GM21390 (cell line): ENCODE results near the gene ELAVL3.
"Not testable (repeated sequence)": the region's sequence is repeated elsewhere in the genome, so short reads cannot be mapped to it uniquely, and the experiment has no call there.

Source experiments
- ATAC-seq: cut with Tn5 transposase; IDR thresholded peaks from one replicate; pipeline ENCODE4 v1.9.1; 2021; ENCODE audit not compliant: unreplicated experiment

ELAVL3 gene

DNA sequence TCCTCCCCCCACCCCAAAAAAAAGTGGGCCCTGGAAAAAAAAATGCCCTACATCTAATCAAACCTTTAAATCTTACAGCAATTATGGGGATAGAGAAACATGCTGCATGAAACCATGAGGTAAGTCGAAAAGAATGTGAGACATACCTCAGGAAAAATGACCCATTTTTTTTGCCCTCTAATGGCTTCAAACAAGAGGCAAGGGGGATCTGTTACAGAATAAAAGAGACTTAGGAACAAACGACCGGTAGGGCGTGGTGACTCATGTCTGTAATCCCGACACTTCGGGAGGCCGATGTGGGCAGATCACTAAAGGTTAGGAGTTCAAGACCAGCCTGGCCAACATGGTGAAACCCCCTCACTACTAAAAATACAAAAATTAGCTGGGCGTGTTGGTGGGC lies 70.2 kb downstream of the ELAVL3 start:
- ATAC-seq: no peak

DNA sequence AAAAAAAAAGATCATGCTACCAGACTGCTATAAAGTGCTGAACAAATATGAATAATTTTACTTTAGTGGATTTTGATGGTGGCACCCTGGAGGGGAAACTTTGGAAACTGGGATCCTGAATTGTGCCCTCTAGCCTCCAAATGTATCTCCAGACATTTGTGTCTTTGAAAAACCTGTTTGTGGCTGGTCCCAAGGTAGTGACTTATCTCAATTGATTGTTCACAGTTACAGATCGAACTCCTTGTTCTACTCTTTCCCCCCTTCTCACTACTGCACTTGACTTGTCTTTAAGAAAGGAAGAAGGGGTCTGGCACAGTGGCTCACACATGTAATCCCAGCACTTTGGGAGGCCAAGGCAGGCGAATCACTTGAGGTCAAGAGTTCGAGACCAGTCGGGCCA lies 72.3 kb downstream of the ELAVL3 start:
- no peak for ATAC-seq

DNA sequence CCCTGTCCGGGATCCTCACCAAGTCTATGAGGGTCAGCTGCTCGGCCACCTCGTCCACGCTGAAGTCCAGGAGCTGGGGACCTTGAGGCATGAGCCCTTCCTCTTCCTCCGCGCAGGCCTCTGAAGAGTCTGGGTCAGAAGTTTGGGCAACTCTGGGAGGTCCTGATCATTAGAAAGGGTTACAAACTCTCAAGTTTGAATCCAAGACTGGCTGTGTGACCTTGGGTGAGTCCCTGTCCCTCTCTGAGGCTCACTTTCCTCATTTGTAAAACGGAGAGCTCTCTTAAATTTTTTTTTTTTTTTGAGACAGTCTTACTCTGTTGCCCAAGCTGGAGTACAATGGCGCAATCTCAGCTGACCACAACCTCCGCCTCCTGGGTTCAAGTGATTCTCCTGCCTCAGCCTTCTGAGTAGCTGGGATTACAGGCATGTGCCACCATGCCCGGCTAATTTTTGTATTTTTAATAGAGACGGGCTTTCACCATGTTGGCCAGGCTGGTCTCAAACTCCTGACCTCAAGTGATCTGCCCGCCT lies 74.1 kb downstream of the ELAVL3 start:
- not testable (repeated sequence) for ATAC-seq

DNA sequence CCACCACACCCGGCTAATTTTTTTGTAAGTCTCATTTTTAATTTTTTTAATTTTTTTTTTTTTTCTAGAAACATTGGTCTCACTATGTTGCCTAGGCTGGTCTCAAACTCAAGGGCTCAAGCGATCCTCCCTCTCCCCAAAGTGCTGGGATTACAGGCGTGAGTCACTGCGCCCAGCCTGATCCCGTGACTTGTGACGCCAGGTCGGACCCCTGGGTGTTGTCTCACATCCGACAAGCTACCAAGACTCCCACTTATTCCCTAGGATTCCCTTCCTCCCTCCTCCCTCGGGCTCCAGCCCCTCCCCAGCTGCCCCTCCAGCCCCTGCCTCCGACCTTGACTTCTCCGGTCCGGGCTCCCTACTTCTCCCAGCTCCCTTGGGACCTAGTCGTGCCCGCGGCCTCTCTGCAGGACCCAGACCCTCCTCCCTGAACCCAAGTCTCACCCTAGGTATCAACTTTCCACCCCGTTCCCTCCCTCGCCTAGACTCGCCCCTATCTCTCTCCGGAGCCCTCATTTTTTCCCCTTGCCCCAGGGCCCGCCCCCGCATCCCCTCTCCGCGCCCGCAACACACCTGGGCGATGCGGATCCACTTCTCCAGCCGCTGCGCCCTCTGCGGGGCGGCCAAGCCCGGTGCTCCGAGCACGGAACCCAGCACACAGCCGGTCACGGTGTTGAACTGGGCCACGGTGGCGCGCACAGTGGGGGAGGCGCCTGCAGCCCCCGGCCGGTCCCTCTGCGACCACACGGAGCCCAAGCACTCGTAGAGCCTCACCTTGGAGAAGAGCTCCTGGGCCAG lies 74.8 kb downstream of the ELAVL3 start:
- ATAC-seq: no peak

DNA sequence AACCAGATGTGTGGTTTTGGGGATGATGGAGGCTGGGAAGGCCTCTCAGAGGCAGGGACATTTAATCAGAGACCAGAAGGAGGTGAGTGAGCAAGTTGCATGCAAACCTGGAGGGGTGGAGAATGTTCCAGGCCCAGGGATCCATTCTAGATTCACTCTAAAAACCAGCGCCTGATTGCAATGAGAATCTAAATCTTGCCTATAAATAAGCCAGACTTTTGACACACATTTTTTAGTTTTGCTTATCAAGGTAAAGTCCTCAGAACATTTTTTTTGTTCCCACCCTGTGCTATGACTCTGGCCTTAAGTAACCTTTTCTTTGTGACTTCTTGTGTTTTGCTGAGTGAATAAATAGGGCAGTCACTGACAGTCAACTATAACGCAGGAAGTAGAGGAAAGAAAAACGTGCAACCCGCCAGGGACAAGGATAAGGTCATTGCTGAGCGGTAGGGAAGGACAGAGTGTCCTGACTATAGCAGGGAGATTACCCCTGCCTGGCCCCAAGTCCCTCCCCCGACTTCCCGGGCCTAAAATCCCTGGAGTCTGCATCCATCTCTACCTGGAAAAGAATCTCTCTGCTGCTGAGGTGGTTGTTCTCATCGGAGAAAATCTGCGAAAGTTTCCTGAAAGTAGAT lies 76.1 kb downstream of the ELAVL3 start:
- ATAC-seq: no peak

DNA sequence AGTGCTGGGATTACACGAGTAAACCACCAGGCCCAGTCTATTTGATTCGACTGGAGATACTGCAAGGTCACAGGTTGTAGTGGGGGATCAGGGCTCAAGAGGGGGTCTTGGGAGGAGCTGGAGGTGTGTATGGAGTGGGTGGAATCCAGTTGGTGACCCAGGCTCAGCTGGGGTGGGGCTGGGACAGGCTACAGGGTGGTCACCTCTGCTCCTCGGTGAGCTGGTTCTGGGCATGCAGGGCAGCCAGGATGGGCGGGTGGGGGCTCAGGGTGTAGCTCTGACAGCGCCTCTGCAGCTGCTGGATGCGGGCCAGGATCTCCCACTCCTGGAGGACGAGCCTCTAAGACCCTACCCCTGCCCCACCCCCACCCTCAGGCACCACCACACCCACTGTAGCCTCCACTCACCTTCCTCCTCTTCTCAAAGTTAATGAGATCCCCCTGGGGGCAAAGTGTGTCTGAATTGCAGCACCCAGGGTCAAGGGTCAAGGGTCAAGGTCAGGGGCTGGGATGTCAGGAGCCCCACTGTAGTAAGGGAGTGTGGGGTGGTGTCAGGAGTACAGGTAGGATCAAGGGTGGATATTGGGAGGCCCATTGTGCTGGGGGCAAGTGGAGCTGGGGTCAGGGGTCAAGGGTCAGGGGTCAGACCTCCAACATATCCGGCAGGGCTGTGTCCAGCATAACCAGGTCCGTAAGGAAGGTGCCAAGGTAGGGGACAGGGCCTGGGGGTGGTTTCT lies 78.9 kb downstream of the ELAVL3 start:
- no peak for ATAC-seq
